Left forelimb (tissue), 1 donor: Measurements from ENCODE around the gene IGLL5.

Experiments
- DNase-seq: peaks from one replicate; pipeline ENCODE4 v3.0.0-alpha.2; 2018; ENCODE audit warnings: low spot score

Gene IGLL5

DNA sequence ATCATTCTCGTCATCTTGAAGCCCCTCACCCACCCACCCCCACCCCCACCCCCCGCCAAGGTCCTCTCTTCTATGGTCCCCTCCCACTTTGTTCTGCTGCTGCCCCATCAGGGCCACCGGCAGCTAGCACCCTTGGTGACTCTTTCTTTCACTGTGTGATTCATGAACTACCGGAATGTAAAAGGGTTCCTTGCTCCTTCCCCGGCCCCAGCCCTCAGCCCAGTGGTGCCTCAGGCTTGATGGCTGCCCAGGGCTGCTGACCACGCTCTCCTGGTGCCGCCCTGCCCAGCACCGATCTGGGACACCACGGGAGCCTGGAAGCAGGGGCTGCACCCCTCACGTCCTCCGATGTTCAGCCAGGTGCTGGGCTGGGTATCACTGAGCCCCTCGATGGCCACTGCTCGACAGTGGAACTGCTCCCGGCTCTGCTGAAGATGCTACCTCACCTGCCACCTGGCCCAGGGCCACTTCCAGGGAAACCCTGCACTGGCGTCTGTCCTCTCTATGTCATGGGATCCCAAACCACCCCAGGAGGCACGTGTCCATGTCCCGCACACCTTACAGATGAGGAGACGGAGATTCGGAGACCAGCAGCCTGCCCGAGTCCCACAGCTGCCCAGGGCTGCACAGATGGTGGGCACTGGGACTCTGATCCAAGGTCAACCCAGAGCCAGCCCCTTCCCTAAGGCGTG is 39.7 kb downstream of the IGLL5 start:
- DNase-seq, result no peak

- no peak for DNase-seq
Measured at GRCh38 chr22:22927888-22928665, 40.5 kb downstream of the IGLL5 start.

DNA sequence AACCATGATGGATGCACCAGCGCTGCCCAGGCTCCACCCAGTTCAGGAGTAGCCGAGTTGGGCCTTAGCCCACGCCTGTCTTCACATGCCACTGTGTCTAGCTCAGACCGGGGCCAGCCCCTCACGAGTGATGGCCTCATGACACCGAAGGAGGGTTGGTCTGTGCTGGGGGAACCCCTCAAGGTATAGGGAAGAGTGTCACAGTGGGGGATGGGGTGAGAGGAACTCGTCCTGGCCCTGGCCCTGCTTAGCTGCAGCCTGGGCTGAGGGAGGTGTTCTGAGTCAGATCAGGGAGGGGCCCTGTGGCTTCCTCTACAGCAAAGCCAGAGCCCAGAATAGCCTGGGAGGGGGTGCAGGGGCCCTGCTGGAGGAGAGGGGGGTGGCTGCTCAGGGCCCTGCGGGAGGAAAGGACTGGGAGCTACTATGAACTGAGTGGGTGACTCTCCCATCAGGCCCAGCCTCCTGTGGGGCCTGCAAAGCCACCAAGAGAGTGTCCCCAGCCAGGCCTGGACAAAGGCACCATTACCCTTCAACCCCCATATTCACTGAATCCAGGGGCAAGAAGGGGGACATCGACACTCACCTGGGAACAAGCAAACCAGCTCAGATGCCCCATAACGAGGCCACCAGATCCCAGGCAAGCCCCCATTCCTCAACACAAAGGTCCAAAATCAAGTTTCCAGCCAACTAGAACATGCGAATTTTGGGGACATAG is 41.2 kb downstream of the IGLL5 start:
- DNase-seq, result no peak

GRCh38 chr22:22929381-22930221 is 42.0 kb downstream of the IGLL5 start:
- DNase-seq, result no peak

- no peak for DNase-seq
Measured at GRCh38 chr22:22930222-22930497, 42.5 kb downstream of the IGLL5 start.

GRCh38 chr22:22930571-22931556 is 43.2 kb downstream of the IGLL5 start:
- no peak for DNase-seq

- no peak for DNase-seq
Measured at GRCh38 chr22:22931557-22932270, 44.1 kb downstream of the IGLL5 start.

DNA sequence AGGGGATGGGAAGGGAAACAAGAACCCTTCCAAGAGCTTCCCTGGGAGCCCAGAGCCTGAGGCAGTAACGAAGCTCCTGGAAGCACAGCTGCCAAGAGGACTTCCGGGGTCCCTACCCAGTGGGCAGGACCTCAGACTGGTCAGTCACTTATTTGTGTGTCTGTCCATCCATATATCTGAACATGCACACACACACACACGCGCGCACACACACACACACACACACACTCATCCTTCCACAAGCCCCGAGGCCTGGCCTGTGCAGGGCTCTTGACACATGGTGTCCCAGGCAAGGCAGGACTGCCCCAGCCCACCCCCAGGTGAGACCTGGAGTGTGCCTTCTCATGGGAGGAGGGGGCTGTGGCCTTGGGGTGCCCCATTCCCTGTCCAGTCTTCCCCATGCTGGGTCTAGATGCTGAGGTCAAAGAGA is 44.9 kb downstream of the IGLL5 start:
- no peak for DNase-seq

- no peak for DNase-seq
Measured at GRCh38 chr22:22933100-22933806, 45.6 kb downstream of the IGLL5 start.

- no peak for DNase-seq
Measured at GRCh38 chr22:22933807-22934542, 46.4 kb downstream of the IGLL5 start.

DNA sequence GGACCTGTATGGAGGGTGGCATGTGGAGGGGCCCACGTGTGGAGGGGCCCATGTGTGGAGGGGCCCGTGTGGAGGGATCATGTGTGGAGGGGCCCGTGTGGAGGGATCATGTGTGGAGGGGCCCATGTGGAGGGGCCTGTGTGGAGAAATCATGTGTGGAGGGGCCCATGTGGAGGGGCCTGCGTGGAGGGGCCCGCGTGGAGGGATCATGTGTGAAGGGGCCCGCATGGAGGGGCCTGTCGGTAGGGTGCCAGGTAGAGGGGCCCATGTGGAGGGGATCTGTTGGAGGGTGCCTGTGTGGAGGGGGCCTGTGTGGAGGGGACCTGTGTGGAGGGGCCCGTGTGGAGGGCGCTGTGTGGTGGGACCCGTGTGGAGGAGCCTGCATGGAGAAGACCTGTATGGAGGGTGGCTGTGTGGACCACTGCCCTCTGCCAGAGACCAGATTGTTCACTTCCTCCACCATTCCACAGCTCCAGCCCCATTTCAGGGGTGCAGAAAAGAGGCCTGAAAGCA is 47.0 kb downstream of the IGLL5 start:
- DNase-seq, result no peak

- DNase-seq, result no peak
Measured at GRCh38 chr22:22935056-22935545, 47.5 kb downstream of the IGLL5 start.

- DNase-seq, result no peak
Measured at GRCh38 chr22:22935546-22936157, 48.0 kb downstream of the IGLL5 start.

- DNase-seq, result no peak
Measured at GRCh38 chr22:22936180-22936914, 48.7 kb downstream of the IGLL5 start.

DNA sequence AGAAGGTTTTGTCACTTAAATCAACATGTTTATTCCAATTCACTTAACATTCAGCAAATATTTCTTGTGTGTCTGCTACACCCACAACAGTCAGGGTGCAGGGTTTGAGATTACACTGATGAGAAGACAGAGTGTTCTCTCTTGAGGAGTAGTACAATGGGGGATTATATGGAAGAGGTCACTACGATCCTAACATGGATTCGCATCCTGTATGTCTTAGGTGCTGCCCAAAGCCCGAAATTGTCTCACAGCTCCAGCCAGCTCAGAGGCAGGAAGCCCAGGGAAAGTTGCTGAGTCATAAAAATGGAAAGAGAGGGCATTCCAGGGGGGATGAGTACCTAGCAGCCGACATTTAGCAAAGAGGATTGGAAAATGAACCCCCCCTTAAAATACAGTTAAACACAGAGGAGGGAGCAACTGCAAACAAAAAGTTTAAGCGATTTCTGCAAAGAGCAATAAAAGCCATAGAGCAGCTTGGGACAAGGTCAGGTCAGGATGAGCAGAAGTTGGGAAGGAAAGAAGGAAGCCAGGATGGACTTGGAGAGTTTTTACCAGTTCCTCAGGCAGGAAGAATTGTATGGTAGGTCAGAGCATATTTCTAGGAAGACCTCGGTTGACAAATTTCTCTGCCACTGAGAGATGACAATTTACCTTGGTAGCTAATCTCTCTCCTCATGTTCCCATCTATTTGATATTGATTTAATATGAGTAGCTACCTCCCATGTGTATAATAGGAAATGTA is 49.5 kb downstream of the IGLL5 start:
- no peak for DNase-seq

GRCh38 chr22:22937894-22938480 is 50.4 kb downstream of the IGLL5 start:
- no peak for DNase-seq
